SK-N-SH (cell line): ENCODE measurements around the gene ANKEF1. TPM values are rescaled to one million over a fixed set of nuclear protein-coding genes. Genes with fewer than 3 reads are reported as not detected.

ENCODE experiments used
- CTCF ChIA-PET: fragments of 300-600, 350-600 bp; formaldehyde crosslinking; extraction: SDS; loops from one replicate; lab custom pipeline; 2021; lab: Yijun Ruan, JAX
- POLR2A ChIA-PET: fragments of 350-600 bp; sonication (Branson Sonifier 250); formaldehyde crosslinking; extraction: SDS; loops from one replicate; lab custom pipeline; 2020; ENCODE audit warnings: antibody characterized with exemption, inconsistent platforms; lab: Yijun Ruan, JAX
- DNase-seq: peaks from one replicate; pipeline ENCODE4 v3.0.0; 2012
- H2AFZ ChIP-seq: fragments of 200-600 bp; sonication (generic); 2 replicates; pipeline ENCODE4 v1.8.1; 2016; ENCODE audit warnings: antibody characterized with exemption, mild to moderate bottlenecking, low read depth
- H3F3A ChIP-seq: fragments of 200-600 bp; sonication (generic); replicated peaks from 2 replicates; pipeline ENCODE3; 2016; ENCODE audit warnings: antibody characterized with exemption, mild to moderate bottlenecking; ENCODE audit not compliant: insufficient read depth
- H3K27ac ChIP-seq, 2 experiments: fragments of 200-500 bp in 1 of 2; fragments of 200-600 bp in 1 of 2; sonication (Bioruptor generic) in 1 of 2; sonication (generic), shearing (Covaris generic) in 1 of 2; 2 replicates each; pipeline versions ENCODE4 v1.5.1 to v1.6.1; 2014 to 2016; ENCODE audit warnings: low read depth in 2 of 2, inconsistent platforms in 1 of 2, low read length in 1 of 2, mild to moderate bottlenecking in 1 of 2, mixed read lengths in 1 of 2
- H3K27me3 ChIP-seq: fragments of 200-600 bp; sonication (generic), shearing (Covaris generic); 2 replicates; pipeline ENCODE4 v1.6.1; 2016; ENCODE audit warnings: mixed run types; ENCODE audit not compliant: insufficient read depth
- H3K36me3 ChIP-seq, 2 experiments: fragments of 200-500 bp in 1 of 2; fragments of 200-600 bp in 1 of 2; sonication (Bioruptor generic) in 1 of 2; sonication (generic) in 1 of 2; replicated peaks in 1 of 2; 2 replicates each; pipeline versions ENCODE3 to v1.5.1; 2014 to 2016; ENCODE audit warnings: low read length in 1 of 2, mild to moderate bottlenecking in 1 of 2; ENCODE audit not compliant: insufficient read depth in 2 of 2, control insufficient read depth in 1 of 2
- H3K4me1 ChIP-seq, 2 experiments: fragments of 200-500 bp in 1 of 2; fragments of 200-600 bp in 1 of 2; sonication (Bioruptor generic) in 1 of 2; sonication (generic), shearing (Covaris generic) in 1 of 2; 2 replicates each; pipeline versions ENCODE4 v1.5.1 to v1.6.1; 2014 to 2016; ENCODE audit warnings: low read depth in 1 of 2, low read length in 1 of 2, mixed run types in 1 of 2; ENCODE audit not compliant: insufficient read depth in 2 of 2, control insufficient read depth in 1 of 2
- H3K4me2 ChIP-seq: fragments of 200-600 bp; sonication (generic), shearing (Covaris generic); 2 replicates; pipeline ENCODE4 v1.6.1; 2017; ENCODE audit warnings: mixed run types
- H3K4me3 ChIP-seq, 2 experiments: fragments of 200-500 bp in 1 of 2; fragments of 200-600 bp in 1 of 2; sonication (Bioruptor generic) in 1 of 2; sonication (generic), shearing (Covaris generic) in 1 of 2; 2 replicates each; pipeline versions ENCODE4 v1.5.1 to v1.8.1; 2014 to 2016; ENCODE audit warnings: low read depth in 2 of 2, inconsistent platforms in 1 of 2, low read length in 1 of 2, mild to moderate bottlenecking in 1 of 2, mixed read lengths in 1 of 2, moderate library complexity in 1 of 2
- H3K79me2 ChIP-seq: fragments of 200-600 bp; sonication (generic); 2 replicates; pipeline ENCODE4 v1.8.1; 2017; ENCODE audit warnings: mild to moderate bottlenecking; ENCODE audit not compliant: insufficient read depth
- H3K9ac ChIP-seq: fragments of 200-600 bp; sonication (generic); 2 replicates; pipeline ENCODE4 v1.6.1; 2017; ENCODE audit warnings: mixed run types
- H3K9me2 ChIP-seq: fragments of 200-600 bp; sonication (generic); 2 replicates; pipeline ENCODE4 v1.6.1; 2017; ENCODE audit warnings: mixed run types
- H3K9me3 ChIP-seq: fragments of 200-600 bp; sonication (generic); 2 replicates; pipeline ENCODE4 v1.6.1; 2017; ENCODE audit warnings: mixed run types, mild to moderate bottlenecking, moderate library complexity
- H4K20me1 ChIP-seq: fragments of 200-600 bp; sonication (generic); 2 replicates; pipeline ENCODE4 v1.6.1; 2017; ENCODE audit warnings: mild to moderate bottlenecking, mixed run types; ENCODE audit not compliant: insufficient read depth
- CHD2 ChIP-seq: fragments of 150-350 bp; IDR thresholded peaks from 2 replicates; pipeline ENCODE4 v1.6.1; 2018; ENCODE audit warnings: low read length; ENCODE audit not compliant: partially characterized antibody
- ELF1 ChIP-seq: IDR thresholded peaks from 2 replicates; pipeline ENCODE4 v1.4.0; 2012
- EP300 ChIP-seq, 2 experiments: IDR thresholded peaks; 2 replicates each; pipeline versions ENCODE4 v1.4.0 to v1.6.1; 2012; ENCODE audit warnings: borderline replicate concordance in 1 of 2, low read depth in 1 of 2, low read length in 1 of 2
- FOXJ3 ChIP-seq: sonication (generic); formaldehyde crosslinking; IDR thresholded peaks from 2 replicates; pipeline ENCODE4 v1.5.1; 2020; ENCODE audit warnings: mild to moderate bottlenecking, missing genetic modification reagents
- GATA2 ChIP-seq: sonication (generic); formaldehyde crosslinking; IDR thresholded peaks from 2 replicates; pipeline ENCODE4 v1.5.0; 2020; ENCODE audit warnings: mild to moderate bottlenecking, missing genetic modification reagents
- MEF2A ChIP-seq: IDR thresholded peaks from 2 replicates; pipeline ENCODE4 v1.4.0; 2012; ENCODE audit warnings: low read depth, borderline replicate concordance
- MXI1 ChIP-seq: IDR thresholded peaks from 2 replicates; pipeline ENCODE4 v1.6.1; 2012; ENCODE audit warnings: mild to moderate bottlenecking, low read depth, low read length, improper control_type of control experiment
- NFIC ChIP-seq: IDR thresholded peaks from 2 replicates; pipeline ENCODE4 v1.4.0; 2012; ENCODE audit warnings: borderline replicate concordance
- NRF1 ChIP-seq: IDR thresholded peaks from 2 replicates; pipeline ENCODE4 v1.6.1; 2012; ENCODE audit warnings: low read depth, mild to moderate bottlenecking, low read length
- RAD21 ChIP-seq: IDR thresholded peaks from 2 replicates; pipeline ENCODE4 v1.6.1; 2012; ENCODE audit warnings: mild to moderate bottlenecking, low read length
- RCOR1 ChIP-seq: fragments of 150-350 bp; IDR thresholded peaks from 2 replicates; pipeline ENCODE4 v1.6.1; 2017; ENCODE audit warnings: antibody characterized with exemption, low read length
- RXRA ChIP-seq: IDR thresholded peaks from 2 replicates; pipeline ENCODE4 v1.4.0; 2012; ENCODE audit warnings: low read depth, mild to moderate bottlenecking, borderline replicate concordance
- SIN3A ChIP-seq: IDR thresholded peaks from 2 replicates; pipeline ENCODE4 v1.6.1; 2012; ENCODE audit warnings: low read depth, mild to moderate bottlenecking, low read length, moderate library complexity, borderline replicate concordance
- SMC3 ChIP-seq: IDR thresholded peaks from 2 replicates; pipeline ENCODE4 v1.6.1; 2012; ENCODE audit warnings: low read depth, low read length, improper control_type of control experiment
- TEAD4 ChIP-seq: IDR thresholded peaks from 2 replicates; pipeline ENCODE4 v1.4.0; 2012; ENCODE audit warnings: mild to moderate bottlenecking, borderline replicate concordance; ENCODE audit not compliant: insufficient read depth
- YY1 ChIP-seq: IDR thresholded peaks from 2 replicates; pipeline ENCODE4 v1.4.0; 2012; ENCODE audit warnings: low read depth, mild to moderate bottlenecking
- WGBS: methylation state at CpG from one replicate; pipeline ENCODE4 v1.1.6; 2017; ENCODE audit warnings: low lambda C conversion rate; 5-methylcytosine and 5-hydroxymethylcytosine counted together
- polyA plus RNA-seq, 3 experiments: library from polyadenylated mRNA; depleted of rRNA; stranded (reverse); fragments of >200 nt; gene quantifications; 2 replicates each; pipeline ENCODE4 v1.2.3, GENCODE V29; 2012
- TF ChIP-seq, protein P1 (sequence below): fragments of 150-350 bp; IDR thresholded peaks from 2 replicates; pipeline ENCODE4 v1.6.1; 2017; ENCODE audit warnings: antibody characterized with exemption, low read length, low read depth, borderline replicate concordance

Gene ANKEF1
- polyA plus RNA-seq, 1 of the 3 experiments (the other 2 are of a cell fraction), result 2.3 TPM

DNA sequence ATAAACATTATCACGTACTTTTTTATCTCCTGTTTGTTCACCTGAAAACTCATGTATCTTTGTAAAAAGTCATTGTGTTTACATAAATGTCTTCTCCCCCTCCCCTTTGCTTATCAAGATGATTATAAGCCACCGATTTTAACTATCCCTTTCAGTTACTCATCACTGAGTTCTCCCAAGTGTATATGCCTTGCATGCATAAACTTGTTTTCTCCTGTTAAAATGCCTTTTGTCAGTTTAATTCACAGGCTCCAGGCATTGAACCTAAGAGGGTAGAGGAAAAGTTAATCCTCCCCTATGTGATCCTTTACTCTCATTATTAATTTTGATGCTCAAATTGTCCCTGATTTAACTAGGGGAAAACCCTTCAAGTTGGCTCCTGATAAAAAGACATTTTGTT, 24.2 kb downstream of the ANKEF1 start:
- H3K9me3 ChIP-seq, result no peaks in the 10 kb centered on the region
- H3K4me2 ChIP-seq, result no peak overlapping the region
- H3F3A ChIP-seq, result no peaks in the 10 kb centered on the region
- CTCF ChIA-PET, result no interaction called here
- H3K9me2 ChIP-seq, result no peaks in the 10 kb centered on the region
- peaks cover 0 to 14% of the 10 kb centered on the region in 2 experiments for H3K36me3 ChIP-seq
- H3K4me1 ChIP-seq, result peaks cover 0 to 9% of the 10 kb centered on the region in 2 experiments; a peak in 1 of 4 replicates
- WGBS, result 72% methylated on average over 2 of the region's 2 CpGs
- DNase-seq, result no peak
- no peak overlapping the region for H3K27ac ChIP-seq
- POLR2A ChIA-PET, result no interaction called here
- H2AFZ ChIP-seq, result no peak overlapping the region
- no peaks in the 10 kb centered on the region for H3K27me3 ChIP-seq
- TF ChIP-seq RAD21 (no peak), TEAD4 (no peak), SIN3A (no peak), FOXJ3 (CRISPR knock-in tag) (no peak), CHD2 (no peak), SMC3 (no peak), RCOR1 (no peak), NFIC (no peak), MXI1 (no peak), RXRA (no peak), EP300 (IDR thresholded peaks at IDR 0.05; ENCODE audit: borderline replicate concordance in 1 of 2, low read depth in 1 of 2, low read length in 1 of 2) (no peak), NRF1 (no peak), YY1 (no peak), GATA2 (CRISPR knock-in tag) (no peak), ELF1 (no peak)
- TF ChIP-seq, protein P1, sequence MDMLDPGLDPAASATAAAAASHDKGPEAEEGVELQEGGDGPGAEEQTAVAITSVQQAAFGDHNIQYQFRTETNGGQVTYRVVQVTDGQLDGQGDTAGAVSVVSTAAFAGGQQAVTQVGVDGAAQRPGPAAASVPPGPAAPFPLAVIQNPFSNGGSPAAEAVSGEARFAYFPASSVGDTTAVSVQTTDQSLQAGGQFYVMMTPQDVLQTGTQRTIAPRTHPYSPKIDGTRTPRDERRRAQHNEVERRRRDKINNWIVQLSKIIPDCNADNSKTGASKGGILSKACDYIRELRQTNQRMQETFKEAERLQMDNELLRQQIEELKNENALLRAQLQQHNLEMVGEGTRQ, result no peak
- H3K4me3 ChIP-seq, result no peak overlapping the region
- H4K20me1 ChIP-seq, result no peaks in the 10 kb centered on the region
- no peak overlapping the region for H3K9ac ChIP-seq
- H3K79me2 ChIP-seq, result no peaks in the 10 kb centered on the region

DNA sequence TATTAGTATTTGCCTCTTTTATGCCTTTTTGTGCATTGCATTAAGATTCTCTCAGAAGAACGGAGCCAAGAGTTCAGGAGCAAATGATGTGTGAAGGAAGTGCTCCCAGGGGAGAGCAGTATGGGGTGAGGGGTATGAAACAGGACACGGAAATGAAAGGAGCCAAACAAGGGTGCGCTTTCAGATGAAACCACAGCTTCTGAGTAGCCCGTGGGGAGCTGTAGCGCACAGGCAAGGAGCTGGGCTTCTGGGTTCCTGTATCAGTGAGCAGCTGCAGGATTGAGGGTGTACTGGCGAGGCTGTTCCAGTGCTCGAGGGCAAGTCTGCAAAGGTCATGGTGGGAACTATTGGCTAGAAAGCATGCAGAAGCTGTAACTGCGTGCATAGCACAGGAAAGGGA, 25.4 kb downstream of the ANKEF1 start:
- Histone ChIP-seq H3K27ac (peak overlapping the region in 1 of 2 experiments; percentile 25; a peak in 1 of 4 replicates), H3K4me3 (no peak overlapping the region), H4K20me1 (no peaks in the 10 kb centered on the region), H3K27me3 (no peaks in the 10 kb centered on the region), H2AFZ (no peak overlapping the region), H3K9ac (no peak overlapping the region), H3K79me2 (no peaks in the 10 kb centered on the region), H3K9me2 (no peaks in the 10 kb centered on the region), H3F3A (no peaks in the 10 kb centered on the region), H3K4me2 (no peak overlapping the region), H3K9me3 (no peaks in the 10 kb centered on the region), H3K4me1 (peaks cover 0 to 9% of the 10 kb centered on the region in 2 experiments; a peak in 1 of 4 replicates), H3K36me3 (peaks cover 0 to 12% of the 10 kb centered on the region in 2 experiments)
- TF ChIP-seq MEF2A, result no peak
- TF ChIP-seq GATA2 (CRISPR knock-in tag), result peak; percentile 29; the same call in 1 of the 2 replicates
- CTCF ChIA-PET, result interaction anchor here (0.9 kb wide), 1 partner anchor 30 kb away, joined by 3 read pairs; no protein-coding TSS in a partner anchor
- POLR2A ChIA-PET, result no interaction called here
- DNase-seq, result peak; percentile 17
- WGBS, result 87% methylated on average over 6 of the region's 8 CpGs
